ENCODE measurements around the gene MEF2C. TPM values are rescaled to one million over a fixed set of nuclear protein-coding genes. Genes with fewer than 3 reads are reported as not detected.

MEF2C gene
- total and polyA plus RNA-seq, 4 donors: 2.8 to 15.9 (median 10.1) TPM

GRCh38 chr5:88838500-88838899 is 44.5 kb downstream of the MEF2C start:
- DNase-seq (ENCODE audit: low spot score): no peak
- peaks cover 0 to 3% (median 0%) of the 10 kb centered on the region in 4 donors for H3K4me1 ChIP-seq (ENCODE audit: control insufficient read depth in 4 of 4, insufficient read depth in 4 of 4, low read length in 3 of 4)
- no peak overlapping the region for H3K4me3 ChIP-seq (ENCODE audit: low read depth in 1 of 3, low read length in 3 of 3)
- H3K9me3 ChIP-seq (ENCODE audit: control insufficient read depth in 4 of 4, low read length in 3 of 4): no peaks in the 10 kb centered on the region
- no peak overlapping the region for H3K27ac ChIP-seq (ENCODE audit: low read depth in 1 of 2, low read length in 2 of 2)
- no peak overlapping the region for H3K9ac ChIP-seq (ENCODE audit: low read depth in 1 of 2, low read length in 2 of 2)
- no peaks in the 10 kb centered on the region for H3K27me3 ChIP-seq (ENCODE audit: control insufficient read depth in 4 of 4, insufficient read depth in 4 of 4, low read length in 3 of 4)
- H3K36me3 ChIP-seq (ENCODE audit: control insufficient read depth in 4 of 4, insufficient read depth in 3 of 4, low read depth in 1 of 4, low read length in 3 of 4): no peaks in the 10 kb centered on the region
- TF ChIP-seq FOXA2 (IDR thresholded peaks at IDR 0.05): no peak
- WGBS: 66% methylated on average over 1 of the region's 1 CpG

GRCh38 chr5:88837817-88838216 is 45.2 kb downstream of the MEF2C start:
- no peak for DNase-seq (ENCODE audit: low spot score)
- TF ChIP-seq MAX (IDR thresholded peaks at IDR 0.05): no peak
- TF ChIP-seq HNF4G (IDR thresholded peaks at IDR 0.05): no peak
- TF ChIP-seq CTCF (IDR thresholded peaks at IDR 0.05; ENCODE audit: low read depth, low read length, missing input control): no peak
- no peak for TF ChIP-seq ATF3 (IDR thresholded peaks at IDR 0.05)
- TF ChIP-seq RXRA (IDR thresholded peaks at IDR 0.05): no peak
- TF ChIP-seq, protein P1, sequence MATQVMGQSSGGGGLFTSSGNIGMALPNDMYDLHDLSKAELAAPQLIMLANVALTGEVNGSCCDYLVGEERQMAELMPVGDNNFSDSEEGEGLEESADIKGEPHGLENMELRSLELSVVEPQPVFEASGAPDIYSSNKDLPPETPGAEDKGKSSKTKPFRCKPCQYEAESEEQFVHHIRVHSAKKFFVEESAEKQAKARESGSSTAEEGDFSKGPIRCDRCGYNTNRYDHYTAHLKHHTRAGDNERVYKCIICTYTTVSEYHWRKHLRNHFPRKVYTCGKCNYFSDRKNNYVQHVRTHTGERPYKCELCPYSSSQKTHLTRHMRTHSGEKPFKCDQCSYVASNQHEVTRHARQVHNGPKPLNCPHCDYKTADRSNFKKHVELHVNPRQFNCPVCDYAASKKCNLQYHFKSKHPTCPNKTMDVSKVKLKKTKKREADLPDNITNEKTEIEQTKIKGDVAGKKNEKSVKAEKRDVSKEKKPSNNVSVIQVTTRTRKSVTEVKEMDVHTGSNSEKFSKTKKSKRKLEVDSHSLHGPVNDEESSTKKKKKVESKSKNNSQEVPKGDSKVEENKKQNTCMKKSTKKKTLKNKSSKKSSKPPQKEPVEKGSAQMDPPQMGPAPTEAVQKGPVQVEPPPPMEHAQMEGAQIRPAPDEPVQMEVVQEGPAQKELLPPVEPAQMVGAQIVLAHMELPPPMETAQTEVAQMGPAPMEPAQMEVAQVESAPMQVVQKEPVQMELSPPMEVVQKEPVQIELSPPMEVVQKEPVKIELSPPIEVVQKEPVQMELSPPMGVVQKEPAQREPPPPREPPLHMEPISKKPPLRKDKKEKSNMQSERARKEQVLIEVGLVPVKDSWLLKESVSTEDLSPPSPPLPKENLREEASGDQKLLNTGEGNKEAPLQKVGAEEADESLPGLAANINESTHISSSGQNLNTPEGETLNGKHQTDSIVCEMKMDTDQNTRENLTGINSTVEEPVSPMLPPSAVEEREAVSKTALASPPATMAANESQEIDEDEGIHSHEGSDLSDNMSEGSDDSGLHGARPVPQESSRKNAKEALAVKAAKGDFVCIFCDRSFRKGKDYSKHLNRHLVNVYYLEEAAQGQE (IDR thresholded peaks at IDR 0.05): no peak
- TF ChIP-seq JUND (IDR thresholded peaks at IDR 0.05): no peak
- TF ChIP-seq ZBTB33 (IDR thresholded peaks at IDR 0.05): no peak
- TF ChIP-seq FOXA2 (IDR thresholded peaks at IDR 0.05): no peak
- no peak for TF ChIP-seq YY1 (IDR thresholded peaks at IDR 0.05)
- TF ChIP-seq FOXA1 (IDR thresholded peaks at IDR 0.05): no peak
- TF ChIP-seq HNF4A (conservative IDR thresholded peaks at IDR 0.05): no peak
- no peak for TF ChIP-seq GABPA (IDR thresholded peaks at IDR 0.05 in 1 of 2, conservative IDR thresholded peaks at IDR 0.05 in 1 of 2)
- TF ChIP-seq EGR1 (IDR thresholded peaks at IDR 0.05; ENCODE audit: low read depth in 2 of 2): no peak
- no peak for TF ChIP-seq TAF1 (conservative IDR thresholded peaks at IDR 0.05)
- no peak for TF ChIP-seq RAD21 (IDR thresholded peaks at IDR 0.05)
- TF ChIP-seq SP1 (IDR thresholded peaks at IDR 0.05): no peak
- TF ChIP-seq NR2F2 (IDR thresholded peaks at IDR 0.05): no peak
- Histone ChIP-seq H3K27ac (ENCODE audit: low read depth in 1 of 2, low read length in 2 of 2) (no peak overlapping the region), H3K4me3 (ENCODE audit: low read depth in 1 of 3, low read length in 3 of 3) (no peak overlapping the region), H3K27me3 (ENCODE audit: control insufficient read depth in 4 of 4, insufficient read depth in 4 of 4, low read length in 3 of 4) (no peaks in the 10 kb centered on the region), H3K4me1 (ENCODE audit: control insufficient read depth in 4 of 4, insufficient read depth in 4 of 4, low read length in 3 of 4) (peaks cover 0 to 3% (median 0%) of the 10 kb centered on the region in 4 donors), H3K36me3 (ENCODE audit: control insufficient read depth in 4 of 4, insufficient read depth in 3 of 4, low read depth in 1 of 4, low read length in 3 of 4) (no peaks in the 10 kb centered on the region), H3K9me3 (ENCODE audit: control insufficient read depth in 4 of 4, low read length in 3 of 4) (no peaks in the 10 kb centered on the region), H3K9ac (ENCODE audit: low read depth in 1 of 2, low read length in 2 of 2) (no peak overlapping the region)
- 82% methylated on average over 1 of the region's 1 CpG for WGBS
